IMR-90 (cell line): ENCODE results near the gene TTLL11. TPM values are rescaled to one million over a fixed set of nuclear protein-coding genes. Genes with fewer than 3 reads are reported as not detected.

Experiments
- ATAC-seq: fragments of 200-7000 bp; cut with Tn5 transposase; 2 replicates; pipeline ENCODE4 v1.9.1; 2020; ENCODE audit warnings: low read depth, mild to moderate bottlenecking, moderate library complexity
- BruUV-seq: library from RNA; stranded (reverse); fragments of 400-500 nt; replicated peaks from 2 replicates; lab custom pipeline; 2021; lab: Mats Ljungman, UMichigan
- CTCF ChIA-PET: fragments of 300-600 bp; formaldehyde crosslinking; extraction: SDS; loops from one replicate; lab custom pipeline; 2021; ENCODE audit warnings: antibody characterized with exemption; lab: Yijun Ruan, JAX
- POLR2A ChIA-PET: fragments of 300-600 bp; sonication (Branson Sonifier 250); formaldehyde crosslinking; loops from one replicate; lab custom pipeline; 2022; ENCODE audit warnings: antibody characterized with exemption; ENCODE audit not compliant: unreplicated experiment; lab: Charles Lee
- DNase-seq: peaks from one replicate; pipeline ENCODE4 v3.0.0; 2013
- H2AFZ ChIP-seq: replicated peaks from 2 replicates; pipeline ENCODE3; 2013; ENCODE audit warnings: low read length, mild to moderate bottlenecking; ENCODE audit not compliant: poor library complexity
- H2AK5ac ChIP-seq: 2 replicates; pipeline ENCODE4 v1.6.1; 2013; ENCODE audit warnings: low read depth, low read length, inconsistent platforms
- H2AK9ac ChIP-seq: replicated peaks from 2 replicates; pipeline ENCODE3; 2013; ENCODE audit warnings: mild to moderate bottlenecking, low read depth, low read length, moderate library complexity; ENCODE audit not compliant: poor library complexity
- H2BK120ac ChIP-seq: 2 replicates; pipeline ENCODE4 v1.6.1; 2013; ENCODE audit warnings: low read depth, low read length, inconsistent platforms
- H2BK15ac ChIP-seq: 3 replicates; pipeline ENCODE4 v1.6.1; 2013; ENCODE audit warnings: low read depth, low read length, inconsistent platforms
- H2BK20ac ChIP-seq: 2 replicates; pipeline ENCODE4 v1.6.1; 2013; ENCODE audit warnings: low read depth, mild to moderate bottlenecking, inconsistent platforms, low read length, moderate library complexity
- H2BK5ac ChIP-seq: 2 replicates; pipeline ENCODE4 v1.6.1; 2013; ENCODE audit warnings: mild to moderate bottlenecking, low read depth, low read length, inconsistent platforms; ENCODE audit not compliant: poor library complexity, severe bottlenecking
- H3K14ac ChIP-seq: replicated peaks from 2 replicates; pipeline ENCODE4 v1.6.1; 2013; ENCODE audit warnings: low read depth, low read length, inconsistent platforms
- H3K18ac ChIP-seq: 2 replicates; pipeline ENCODE4 v1.6.1; 2013; ENCODE audit warnings: low read depth, low read length, control low read depth
- H3K23ac ChIP-seq: 2 replicates; pipeline ENCODE4 v1.6.1; 2013; ENCODE audit warnings: low read depth, low read length, inconsistent platforms
- H3K27ac ChIP-seq: 2 replicates; pipeline ENCODE4 v1.5.1; 2013; ENCODE audit warnings: mild to moderate bottlenecking, control low read depth, low read length; ENCODE audit not compliant: insufficient read depth
- H3K27me3 ChIP-seq: 2 replicates; pipeline ENCODE4 v1.6.1; 2013; ENCODE audit warnings: low read length; ENCODE audit not compliant: control insufficient read depth, insufficient read depth
- H3K36me3 ChIP-seq: 2 replicates; pipeline ENCODE4 v1.6.1; 2013; ENCODE audit warnings: low read length, mixed read lengths; ENCODE audit not compliant: control insufficient read depth, insufficient read depth
- H3K4ac ChIP-seq: 2 replicates; pipeline ENCODE4 v1.6.1; 2013; ENCODE audit warnings: low read depth, low read length, inconsistent platforms
- H3K4me1 ChIP-seq: 2 replicates; pipeline ENCODE4 v1.6.1; 2013; ENCODE audit warnings: low read length, mixed read lengths; ENCODE audit not compliant: control insufficient read depth, insufficient read depth
- H3K4me2 ChIP-seq: 2 replicates; pipeline ENCODE4 v1.6.1; 2013; ENCODE audit warnings: low read depth, mild to moderate bottlenecking, control low read depth, low read length, moderate library complexity
- H3K4me3 ChIP-seq: 2 replicates; pipeline ENCODE4 v1.5.1; 2013; ENCODE audit warnings: low read depth, mild to moderate bottlenecking, control low read depth, low read length, moderate library complexity; ENCODE audit not compliant: insufficient read depth
- H3K56ac ChIP-seq: 2 replicates; pipeline ENCODE4 v1.6.1; 2013; ENCODE audit warnings: low read length, inconsistent platforms; ENCODE audit not compliant: insufficient read depth; ENCODE audit errors: extremely low read depth
- H3K79me1 ChIP-seq, 2 experiments: 2 replicates each; pipeline ENCODE4 v1.6.1; 2013; ENCODE audit warnings: low read length in 2 of 2, inconsistent platforms in 1 of 2, low read depth in 1 of 2
- H3K9ac ChIP-seq: 2 replicates; pipeline ENCODE4 v1.6.1; 2013; ENCODE audit warnings: low read depth, low read length, control low read depth
- H3K9me1 ChIP-seq: 2 replicates; pipeline ENCODE4 v1.6.1; 2013; ENCODE audit warnings: low read length, inconsistent platforms; ENCODE audit not compliant: insufficient read depth
- H3K9me3 ChIP-seq: 2 replicates; pipeline ENCODE4 v1.6.1; 2013; ENCODE audit warnings: low read length; ENCODE audit not compliant: control insufficient read depth, insufficient read depth
- H4K20me1 ChIP-seq: 2 replicates; pipeline ENCODE4 v1.6.1; 2013; ENCODE audit warnings: low read length, inconsistent platforms; ENCODE audit not compliant: insufficient read depth
- H4K5ac ChIP-seq: 2 replicates; pipeline ENCODE4 v1.6.1; 2013; ENCODE audit warnings: mild to moderate bottlenecking, low read depth, low read length, control low read depth
- H4K8ac ChIP-seq, 2 experiments: 2 replicates each; pipeline ENCODE4 v1.6.1; 2013; ENCODE audit warnings: low read depth in 2 of 2, low read length in 2 of 2, control low read depth in 1 of 2, inconsistent platforms in 1 of 2
- H4K91ac ChIP-seq: 2 replicates; pipeline ENCODE4 v1.6.1; 2013; ENCODE audit warnings: low read depth, low read length, inconsistent platforms; ENCODE audit not compliant: insufficient read depth
- MAZ ChIP-seq: IDR thresholded peaks from 2 replicates; pipeline ENCODE4 v1.6.1; 2012; ENCODE audit warnings: low read depth, mild to moderate bottlenecking, low read length, improper control_type of control experiment, moderate library complexity, borderline replicate concordance
- POLR2A ChIP-seq: IDR thresholded peaks from 2 replicates; pipeline ENCODE4 v1.6.1; 2012; ENCODE audit warnings: mild to moderate bottlenecking, low read depth, low read length
- RAD21 ChIP-seq: IDR thresholded peaks from 2 replicates; pipeline ENCODE4 v1.6.1; 2012; ENCODE audit warnings: low read length, improper control_type of control experiment
- WGBS, 2 experiments: methylation state at CpG; one replicate each; pipeline versions ENCODE4 v1.1.5 to v1.1.7; 2013; ENCODE audit warnings: missing lambda C conversion rate in 2 of 2; ENCODE audit not compliant: insufficient read length in 1 of 2; ENCODE audit errors: extremely low coverage in 2 of 2; 5-methylcytosine and 5-hydroxymethylcytosine counted together
- dilution Hi-C: fragments of 300-500 bp; cut with HindIII; formaldehyde crosslinking; loops from one replicate; pipeline ENCODE4 v1.14.3; 2018; ENCODE audit warnings: low sequenced_read_pairs; ENCODE audit not compliant: unreplicated experiment
- in situ Hi-C: fragments of 300-500 bp; cut with MboI; formaldehyde crosslinking; loops from 3 replicates; pipeline ENCODE4 v1.14.3; 2019; ENCODE audit warnings: low sequenced_read_pairs, inconsistent platforms, mixed read lengths
- intact Hi-C: fragments of 100-400 bp; cut with micrococcal nuclease; formaldehyde crosslinking; loops from 2 replicates; pipeline ENCODE4 v1.10.0; 2022
- polyA plus RNA-seq, 3 experiments: library from polyadenylated mRNA; depleted of rRNA; stranded (reverse); fragments of >200 nt; gene quantifications; 2 replicates each; pipeline ENCODE4 v1.2.3, GENCODE V29; 2012; ENCODE audit warnings: low replicate concordance in 1 of 3
- total RNA-seq: library from RNA; depleted of rRNA; stranded (reverse); fragments of >200 nt; gene quantifications from 2 replicates; pipeline ENCODE4 v1.2.3, GENCODE V29; 2012
- TF ChIP-seq, protein P1 (sequence below): conservative IDR thresholded peaks from 2 replicates; pipeline ENCODE4 v1.5.1; 2012; ENCODE audit warnings: mild to moderate bottlenecking, low read depth, low read length, improper control_type of control experiment

Gene TTLL11
- total and polyA plus RNA-seq, 2 of the 4 experiments (the other 2 are of a cell fraction) = 2.0 to 4.6 TPM

DNA sequence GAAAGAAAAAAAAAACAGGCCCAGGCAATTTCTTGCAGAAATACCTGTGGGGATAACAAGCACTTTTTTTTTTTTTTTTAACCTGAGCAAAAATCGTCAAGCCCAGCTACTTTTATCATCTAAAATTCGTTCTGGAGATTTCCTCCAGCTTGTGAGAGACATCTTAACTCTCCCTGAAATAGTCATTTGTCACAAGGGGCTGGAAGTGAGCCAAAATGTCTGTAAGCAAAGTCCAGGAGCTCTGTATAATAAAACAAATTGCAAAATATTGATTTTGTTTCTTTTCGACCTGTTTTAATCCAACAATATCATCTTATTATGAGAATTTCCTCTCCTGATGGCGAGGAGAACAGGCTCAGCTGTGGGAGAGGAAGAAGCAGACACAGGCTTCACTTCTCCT is 168.4 kb downstream of the TTLL11 start:
- CTCF ChIA-PET = interaction anchor here (0.6 kb wide), 1 partner anchor 33 kb away, joined by 3 read pairs; no protein-coding TSS in a partner anchor
- H3K79me1 ChIP-seq = no peaks in the 10 kb centered on the region

More for the DNA sequence above, 168.4 kb downstream of the TTLL11 start:
- Histone ChIP-seq H2BK5ac (no peak overlapping the region), H2BK20ac (no peak overlapping the region), H2AK9ac (no peak overlapping the region), H3K4me2 (no peak overlapping the region), H2BK120ac (no peak overlapping the region), H3K9me3 (no peaks in the 10 kb centered on the region), H3K4ac (no peak overlapping the region), H3K36me3 (no peaks in the 10 kb centered on the region), H4K8ac (no peak overlapping the region), H3K4me1 (peaks cover 2% of the 10 kb centered on the region; the same call in 1 of the 2 replicates), H3K14ac (no peak overlapping the region), H3K18ac (no peak overlapping the region), H3K4me3 (no peak overlapping the region), H3K56ac (no peak overlapping the region), H3K27me3 (no peaks in the 10 kb centered on the region), H3K27ac (no peak overlapping the region), H4K5ac (no peak overlapping the region), H2AFZ (no peak overlapping the region), H4K91ac (no peak overlapping the region), H3K23ac (no peak overlapping the region), H2BK15ac (no peak overlapping the region), H4K20me1 (no peaks in the 10 kb centered on the region), H3K9me1 (no peaks in the 10 kb centered on the region), H2AK5ac (no peak overlapping the region), H3K9ac (no peak overlapping the region)
- BruUV-seq = no TSS peak
- DNase-seq = no peak
- POLR2A ChIA-PET = no interaction called here
- no peak for ATAC-seq
- WGBS, 2 experiments = no CpG with 5 or more reads among the region's 4 CpGs
- in situ Hi-C loops (no loop called here), dilution Hi-C loops (no loop called here), intact Hi-C loops (no loop called here)
- no peak for TF ChIP-seq MAZ
- TF ChIP-seq RAD21 = no peak
- TF ChIP-seq POLR2A = no peak
- TF ChIP-seq, protein P1, sequence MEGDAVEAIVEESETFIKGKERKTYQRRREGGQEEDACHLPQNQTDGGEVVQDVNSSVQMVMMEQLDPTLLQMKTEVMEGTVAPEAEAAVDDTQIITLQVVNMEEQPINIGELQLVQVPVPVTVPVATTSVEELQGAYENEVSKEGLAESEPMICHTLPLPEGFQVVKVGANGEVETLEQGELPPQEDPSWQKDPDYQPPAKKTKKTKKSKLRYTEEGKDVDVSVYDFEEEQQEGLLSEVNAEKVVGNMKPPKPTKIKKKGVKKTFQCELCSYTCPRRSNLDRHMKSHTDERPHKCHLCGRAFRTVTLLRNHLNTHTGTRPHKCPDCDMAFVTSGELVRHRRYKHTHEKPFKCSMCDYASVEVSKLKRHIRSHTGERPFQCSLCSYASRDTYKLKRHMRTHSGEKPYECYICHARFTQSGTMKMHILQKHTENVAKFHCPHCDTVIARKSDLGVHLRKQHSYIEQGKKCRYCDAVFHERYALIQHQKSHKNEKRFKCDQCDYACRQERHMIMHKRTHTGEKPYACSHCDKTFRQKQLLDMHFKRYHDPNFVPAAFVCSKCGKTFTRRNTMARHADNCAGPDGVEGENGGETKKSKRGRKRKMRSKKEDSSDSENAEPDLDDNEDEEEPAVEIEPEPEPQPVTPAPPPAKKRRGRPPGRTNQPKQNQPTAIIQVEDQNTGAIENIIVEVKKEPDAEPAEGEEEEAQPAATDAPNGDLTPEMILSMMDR = no peak
